Fibroblast of lung (primary cell): ENCODE results near the gene CCDC141. TPM values are rescaled to one million over a fixed set of nuclear protein-coding genes. Genes with fewer than 3 reads are reported as not detected.

ENCODE experiments used
- DNase-seq, 2 donors: peaks; one replicate each; pipeline versions ENCODE4 v3.0.0 to v3.0.0-alpha.2; 2010; ENCODE audit warnings: low read depth in 2 of 2
- H2AFZ ChIP-seq: 2 replicates; pipeline ENCODE4 v1.5.1; 2012; ENCODE audit warnings: low read length, control low read depth, inconsistent platforms
- H3K27ac ChIP-seq: 2 replicates; pipeline ENCODE4 v1.5.1; 2011; ENCODE audit warnings: low read length, control low read depth; ENCODE audit not compliant: insufficient read depth
- H3K27me3 ChIP-seq: 2 replicates; pipeline ENCODE4 v1.5.1; 2011; ENCODE audit warnings: mild to moderate bottlenecking, low read length; ENCODE audit not compliant: control insufficient read depth, insufficient read depth
- H3K36me3 ChIP-seq: 2 replicates; pipeline ENCODE4 v1.5.1; 2011; ENCODE audit warnings: low read length; ENCODE audit not compliant: control insufficient read depth, insufficient read depth
- H3K4me1 ChIP-seq: 2 replicates; pipeline ENCODE4 v1.5.1; 2011; ENCODE audit warnings: low read length; ENCODE audit not compliant: control insufficient read depth, insufficient read depth; ENCODE audit errors: extremely low read depth
- H3K4me2 ChIP-seq: 2 replicates; pipeline ENCODE4 v1.5.1; 2011; ENCODE audit warnings: low read length, control low read depth; ENCODE audit not compliant: insufficient read depth; ENCODE audit errors: extremely low read depth
- H3K4me3 ChIP-seq, 4 experiments: fragments of 200-600 bp in 1 of 4; sonication (generic) in 1 of 4; replicated peaks in 1 of 4; 2 replicates each; pipeline ENCODE4 v1.5.1; 2011 to 2016; ENCODE audit warnings: low read length in 4 of 4, low read depth in 3 of 4, mild to moderate bottlenecking in 3 of 4, control low read depth in 2 of 4, inconsistent platforms in 1 of 4, mixed read lengths in 1 of 4; ENCODE audit not compliant: insufficient read depth in 1 of 4; ENCODE audit errors: control extremely low read depth in 1 of 4
- H3K79me2 ChIP-seq: 2 replicates; pipeline ENCODE4 v1.5.1; 2012; ENCODE audit warnings: mild to moderate bottlenecking, low read length, inconsistent platforms; ENCODE audit not compliant: control insufficient read depth, insufficient read depth
- H3K9ac ChIP-seq: 2 replicates; pipeline ENCODE4 v1.5.1; 2011; ENCODE audit warnings: mild to moderate bottlenecking, low read length, control low read depth; ENCODE audit not compliant: insufficient read depth
- H3K9me3 ChIP-seq: 2 replicates; pipeline ENCODE4 v1.5.1; 2012; ENCODE audit warnings: low read depth, low read length; ENCODE audit not compliant: control insufficient read depth, insufficient read depth
- H4K20me1 ChIP-seq: 2 replicates; pipeline ENCODE4 v1.5.1; 2011; ENCODE audit warnings: low read length; ENCODE audit not compliant: control insufficient read depth, insufficient read depth; ENCODE audit errors: extremely low read depth
- EZH2 ChIP-seq: IDR thresholded peaks from 2 replicates; pipeline ENCODE4 v1.5.1; 2012; ENCODE audit warnings: low read length, control low read depth, mild to moderate bottlenecking; ENCODE audit errors: missing control alignments
- polyA plus RNA-seq, 2 donors: library from polyadenylated mRNA; depleted of rRNA in 1 of 2; stranded (reverse) in 1 of 2; unstranded in 1 of 2; fragments of >200 nt; gene quantifications; 2 replicates each; pipeline ENCODE4 v1.2.1, GENCODE V29; 2011 to 2012; ENCODE audit warnings: missing spikeins in 1 of 2
- total RNA-seq: library from RNA; depleted of rRNA; stranded (reverse); fragments of >200 nt; gene quantifications from 2 replicates; pipeline ENCODE4 v1.2.1, GENCODE V29; 2014
- TF ChIP-seq, protein P1 (sequence below), 2 donors: IDR thresholded peaks in 1 of 2; conservative IDR thresholded peaks in 1 of 2; 1 replicate in 1 of 2; 2 replicates in 1 of 2; pipeline ENCODE4 v1.5.1; 2011 to 2012; ENCODE audit warnings: low read length in 2 of 2, control low read depth in 1 of 2, inconsistent platforms in 1 of 2, low read depth in 1 of 2, mild to moderate bottlenecking in 1 of 2

Gene CCDC141
- total and polyA plus RNA-seq, 2 donors (not counting 1 experiment from before 2014, with no cell fraction given), result 0.03 to 0.17 TPM

- H3K4me1 ChIP-seq, result no peaks in the 10 kb centered on the region
- no peaks in the 10 kb centered on the region for H3K79me2 ChIP-seq
- no peak overlapping the region for H3K9ac ChIP-seq
- H3K27me3 ChIP-seq, result no peaks in the 10 kb centered on the region
- H2AFZ ChIP-seq, result no peak overlapping the region
- TF ChIP-seq EZH2, result no peak
- TF ChIP-seq, protein P1, sequence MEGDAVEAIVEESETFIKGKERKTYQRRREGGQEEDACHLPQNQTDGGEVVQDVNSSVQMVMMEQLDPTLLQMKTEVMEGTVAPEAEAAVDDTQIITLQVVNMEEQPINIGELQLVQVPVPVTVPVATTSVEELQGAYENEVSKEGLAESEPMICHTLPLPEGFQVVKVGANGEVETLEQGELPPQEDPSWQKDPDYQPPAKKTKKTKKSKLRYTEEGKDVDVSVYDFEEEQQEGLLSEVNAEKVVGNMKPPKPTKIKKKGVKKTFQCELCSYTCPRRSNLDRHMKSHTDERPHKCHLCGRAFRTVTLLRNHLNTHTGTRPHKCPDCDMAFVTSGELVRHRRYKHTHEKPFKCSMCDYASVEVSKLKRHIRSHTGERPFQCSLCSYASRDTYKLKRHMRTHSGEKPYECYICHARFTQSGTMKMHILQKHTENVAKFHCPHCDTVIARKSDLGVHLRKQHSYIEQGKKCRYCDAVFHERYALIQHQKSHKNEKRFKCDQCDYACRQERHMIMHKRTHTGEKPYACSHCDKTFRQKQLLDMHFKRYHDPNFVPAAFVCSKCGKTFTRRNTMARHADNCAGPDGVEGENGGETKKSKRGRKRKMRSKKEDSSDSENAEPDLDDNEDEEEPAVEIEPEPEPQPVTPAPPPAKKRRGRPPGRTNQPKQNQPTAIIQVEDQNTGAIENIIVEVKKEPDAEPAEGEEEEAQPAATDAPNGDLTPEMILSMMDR (conservative IDR thresholded peaks at IDR 0.05 in 1 of 2, IDR thresholded peaks at IDR 0.05 in 1 of 2; ENCODE audit: low read depth in 1 of 2, low read length in 2 of 2), result no peak
- no peaks in the 10 kb centered on the region for H4K20me1 ChIP-seq
- H3K36me3 ChIP-seq, result no peaks in the 10 kb centered on the region
- no peak overlapping the region for H3K4me2 ChIP-seq
- no peaks in the 10 kb centered on the region for H3K9me3 ChIP-seq
- H3K4me3 ChIP-seq, result no peak overlapping the region
- no peak overlapping the region for H3K27ac ChIP-seq
- no peak for DNase-seq
Observed at GRCh38 chr2:178880257-178880656, 169.7 kb downstream of the CCDC141 start.

DNA sequence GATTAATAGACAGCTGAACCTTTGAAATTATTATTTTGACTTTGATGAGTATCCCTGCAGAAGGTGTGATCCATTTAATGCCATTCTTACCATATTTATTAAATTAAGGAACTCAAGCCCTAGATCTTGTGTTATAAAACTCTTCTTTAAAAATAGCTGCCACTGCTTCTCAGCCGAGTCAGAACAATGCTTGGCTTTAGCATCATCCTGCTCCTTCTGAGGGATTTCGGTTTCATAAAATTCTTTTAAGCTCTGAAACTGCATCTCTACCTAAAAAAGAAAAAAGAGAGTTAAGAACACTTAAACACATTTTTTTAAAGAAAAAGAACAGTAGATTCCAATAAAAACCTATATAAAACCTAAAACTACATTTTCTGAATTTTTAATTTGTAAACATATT, 172.1 kb downstream of the CCDC141 start:
- Histone ChIP-seq H3K9me3 (no peaks in the 10 kb centered on the region), H3K27me3 (no peaks in the 10 kb centered on the region), H3K36me3 (no peaks in the 10 kb centered on the region), H3K79me2 (no peaks in the 10 kb centered on the region), H3K27ac (no peak overlapping the region), H3K4me2 (no peak overlapping the region), H4K20me1 (no peaks in the 10 kb centered on the region), H3K4me1 (no peaks in the 10 kb centered on the region), H3K4me3 (no peak overlapping the region), H3K9ac (no peak overlapping the region), H2AFZ (no peak overlapping the region)
- TF ChIP-seq EZH2, result no peak
- TF ChIP-seq, protein P1 (conservative IDR thresholded peaks at IDR 0.05 in 1 of 2, IDR thresholded peaks at IDR 0.05 in 1 of 2; ENCODE audit: low read depth in 1 of 2, low read length in 2 of 2), result no peak
- no peak for DNase-seq

- H3K27ac ChIP-seq, result no peak overlapping the region
- H2AFZ ChIP-seq, result peak overlapping the region; percentile 65
- no peaks in the 10 kb centered on the region for H3K36me3 ChIP-seq
- H3K4me1 ChIP-seq, result peaks cover 2% of the 10 kb centered on the region
- no peak overlapping the region for H3K4me3 ChIP-seq
- no peak overlapping the region for H3K4me2 ChIP-seq
- TF ChIP-seq EZH2, result no peak
- TF ChIP-seq, protein P1 (conservative IDR thresholded peaks at IDR 0.05 in 1 of 2, IDR thresholded peaks at IDR 0.05 in 1 of 2; ENCODE audit: low read depth in 1 of 2, low read length in 2 of 2), result no peak
- peak in 1 of 2 donors; percentile 7 for DNase-seq
- no peak overlapping the region for H3K9ac ChIP-seq
- no peaks in the 10 kb centered on the region for H3K79me2 ChIP-seq
- H3K9me3 ChIP-seq, result no peaks in the 10 kb centered on the region
- no peaks in the 10 kb centered on the region for H4K20me1 ChIP-seq
- no peaks in the 10 kb centered on the region for H3K27me3 ChIP-seq
Observed at GRCh38 chr2:178874529-178875240, 175.3 kb downstream of the CCDC141 start.
